ENCODE results near the gene KCNE3.

KCNE3 gene

GRCh38 chr11:74462631-74463030 is 4.7 kb downstream of the KCNE3 start:
- Histone ChIP-seq H3K79me2 (ENCODE audit: insufficient read depth, low read length) (no peaks in the 10 kb centered on the region), H3K27ac (ENCODE audit: low read depth, low read length) (no peak overlapping the region), H4K20me1 (ENCODE audit: low read depth, low read length) (no peaks in the 10 kb centered on the region), H3K4me2 (ENCODE audit: low read depth, low read length, poor library complexity, severe bottlenecking) (no peak overlapping the region), H3K36me3 (ENCODE audit: low read length) (no peaks in the 10 kb centered on the region), H2AFZ (ENCODE audit: low read depth, low read length, severe bottlenecking) (no peak overlapping the region), H3F3A (ENCODE audit: insufficient read depth) (no peaks in the 10 kb centered on the region), H3K4me3 (ENCODE audit: insufficient read depth, low read length, poor library complexity, severe bottlenecking) (no peak overlapping the region), H3K9me3 (ENCODE audit: insufficient read depth, low read length) (no peaks in the 10 kb centered on the region), H3K9me2 (replicated peaks; ENCODE audit: insufficient read depth, low read length) (no peaks in the 10 kb centered on the region), H3K9ac (ENCODE audit: low read length) (no peak overlapping the region), H3K27me3 (ENCODE audit: low read length) (no peaks in the 10 kb centered on the region)
- no peak for TF ChIP-seq CTCF (IDR thresholded peaks at IDR 0.05; ENCODE audit: insufficient read depth, low read length, poor library complexity, severe bottlenecking)
- TF ChIP-seq EZH2phosphoT487 (conservative IDR thresholded peaks at IDR 0.05; ENCODE audit: low read length) = no peak

GRCh38 chr11:74462009-74462408 is 5.3 kb downstream of the KCNE3 start:
- no peak overlapping the region for H3K4me3 ChIP-seq (ENCODE audit: insufficient read depth, low read length, poor library complexity, severe bottlenecking)
- H3F3A ChIP-seq (ENCODE audit: insufficient read depth) = no peaks in the 10 kb centered on the region
- H3K4me2 ChIP-seq (ENCODE audit: low read depth, low read length, poor library complexity, severe bottlenecking) = no peak overlapping the region
- H3K9ac ChIP-seq (ENCODE audit: low read length) = no peak overlapping the region
- H4K20me1 ChIP-seq (ENCODE audit: low read depth, low read length) = no peaks in the 10 kb centered on the region
- no peaks in the 10 kb centered on the region for H3K27me3 ChIP-seq (ENCODE audit: low read length)
- no peaks in the 10 kb centered on the region for H3K9me3 ChIP-seq (ENCODE audit: insufficient read depth, low read length)
- no peaks in the 10 kb centered on the region for H3K79me2 ChIP-seq (ENCODE audit: insufficient read depth, low read length)
- H3K9me2 ChIP-seq (replicated peaks; ENCODE audit: insufficient read depth, low read length) = no peaks in the 10 kb centered on the region
- no peaks in the 10 kb centered on the region for H3K36me3 ChIP-seq (ENCODE audit: low read length)
- H3K27ac ChIP-seq (ENCODE audit: low read depth, low read length) = no peak overlapping the region
- TF ChIP-seq CTCF (IDR thresholded peaks at IDR 0.05; ENCODE audit: insufficient read depth, low read length, poor library complexity, severe bottlenecking) (no peak), EZH2phosphoT487 (conservative IDR thresholded peaks at IDR 0.05; ENCODE audit: low read length) (no peak)
- H2AFZ ChIP-seq (ENCODE audit: low read depth, low read length, severe bottlenecking) = no peak overlapping the region

- no peaks in the 10 kb centered on the region for H4K20me1 ChIP-seq (ENCODE audit: low read depth, low read length)
- H2AFZ ChIP-seq (ENCODE audit: low read depth, low read length, severe bottlenecking) = no peak overlapping the region
- H3K27ac ChIP-seq (ENCODE audit: low read depth, low read length) = no peak overlapping the region
- TF ChIP-seq EZH2phosphoT487 (conservative IDR thresholded peaks at IDR 0.05; ENCODE audit: low read length) = no peak
- TF ChIP-seq CTCF (IDR thresholded peaks at IDR 0.05; ENCODE audit: insufficient read depth, low read length, poor library complexity, severe bottlenecking) = no peak
- no peak overlapping the region for H3K9ac ChIP-seq (ENCODE audit: low read length)
- H3K4me2 ChIP-seq (ENCODE audit: low read depth, low read length, poor library complexity, severe bottlenecking) = no peak overlapping the region
- H3K36me3 ChIP-seq (ENCODE audit: low read length) = no peaks in the 10 kb centered on the region
- H3F3A ChIP-seq (ENCODE audit: insufficient read depth) = no peaks in the 10 kb centered on the region
- no peaks in the 10 kb centered on the region for H3K9me3 ChIP-seq (ENCODE audit: insufficient read depth, low read length)
- H3K9me2 ChIP-seq (replicated peaks; ENCODE audit: insufficient read depth, low read length) = no peaks in the 10 kb centered on the region
- H3K27me3 ChIP-seq (ENCODE audit: low read length) = no peaks in the 10 kb centered on the region
- H3K79me2 ChIP-seq (ENCODE audit: insufficient read depth, low read length) = no peaks in the 10 kb centered on the region
- H3K4me3 ChIP-seq (ENCODE audit: insufficient read depth, low read length, poor library complexity, severe bottlenecking) = no peak overlapping the region
These were observed 6.7 kb downstream of the KCNE3 start for GRCh38 chr11:74460481-74461154.
